ENCODE results near the gene SEC14L1.

SEC14L1 gene

DNA sequence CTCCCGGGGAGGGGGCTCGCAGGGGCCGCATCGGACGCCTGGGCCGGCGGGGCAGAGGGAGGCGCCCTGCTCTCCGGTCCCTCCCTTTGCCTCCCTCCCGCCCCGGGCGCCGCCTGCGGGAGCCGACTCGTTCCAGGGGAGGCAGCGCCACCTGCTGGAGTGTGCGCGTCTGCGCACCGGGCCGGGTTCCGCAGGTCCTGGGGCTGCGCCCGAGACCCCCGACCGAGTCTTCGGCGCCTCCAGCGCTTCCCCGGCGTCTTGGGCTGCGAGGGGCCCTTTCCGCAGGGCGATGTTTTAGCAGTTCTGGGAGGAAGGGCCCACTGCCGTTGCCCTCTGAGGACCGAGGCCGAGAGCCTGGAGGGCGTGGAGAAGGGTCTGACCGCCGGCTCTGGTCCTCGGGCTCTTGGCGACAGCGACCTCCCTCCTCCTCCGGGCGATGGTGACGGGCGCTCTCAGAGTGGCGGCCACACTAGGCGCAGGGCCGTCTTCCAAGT, 106.3 kb downstream of the SEC14L1 start (continued):
- TF ChIP-seq, protein P1, sequence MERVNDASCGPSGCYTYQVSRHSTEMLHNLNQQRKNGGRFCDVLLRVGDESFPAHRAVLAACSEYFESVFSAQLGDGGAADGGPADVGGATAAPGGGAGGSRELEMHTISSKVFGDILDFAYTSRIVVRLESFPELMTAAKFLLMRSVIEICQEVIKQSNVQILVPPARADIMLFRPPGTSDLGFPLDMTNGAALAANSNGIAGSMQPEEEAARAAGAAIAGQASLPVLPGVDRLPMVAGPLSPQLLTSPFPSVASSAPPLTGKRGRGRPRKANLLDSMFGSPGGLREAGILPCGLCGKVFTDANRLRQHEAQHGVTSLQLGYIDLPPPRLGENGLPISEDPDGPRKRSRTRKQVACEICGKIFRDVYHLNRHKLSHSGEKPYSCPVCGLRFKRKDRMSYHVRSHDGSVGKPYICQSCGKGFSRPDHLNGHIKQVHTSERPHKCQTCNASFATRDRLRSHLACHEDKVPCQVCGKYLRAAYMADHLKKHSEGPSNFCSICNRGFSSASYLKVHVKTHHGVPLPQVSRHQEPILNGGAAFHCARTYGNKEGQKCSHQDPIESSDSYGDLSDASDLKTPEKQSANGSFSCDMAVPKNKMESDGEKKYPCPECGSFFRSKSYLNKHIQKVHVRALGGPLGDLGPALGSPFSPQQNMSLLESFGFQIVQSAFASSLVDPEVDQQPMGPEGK (tag by site-specific recombination; IDR thresholded peaks at IDR 0.05): peak; percentile 85
- TF ChIP-seq ZNF785 (tag by site-specific recombination; IDR thresholded peaks at IDR 0.05) (no peak), OSR2 (tag by site-specific recombination; IDR thresholded peaks at IDR 0.05) (no peak), ZSCAN16 (tag by site-specific recombination; IDR thresholded peaks at IDR 0.05) (no peak), ZNF366 (tag by site-specific recombination; conservative IDR thresholded peaks at IDR 0.05) (peak; percentile 57), ZNF473 (tag by site-specific recombination; IDR thresholded peaks at IDR 0.05) (no peak), ZNF747 (tag by site-specific recombination; IDR thresholded peaks at IDR 0.05) (no peak), ZNF274 (IDR thresholded peaks at IDR 0.05; ENCODE audit: low read length) (no peak), ZNF274 (tag by site-specific recombination; IDR thresholded peaks at IDR 0.05; ENCODE audit: borderline replicate concordance) (no peak), KLF7 (tag by site-specific recombination; IDR thresholded peaks at IDR 0.05; ENCODE audit: borderline replicate concordance) (peak; percentile 46; the same call in 1 of the 2 replicates), ZNF830 (tag by site-specific recombination; IDR thresholded peaks at IDR 0.05; ENCODE audit: low read depth) (no peak), ZNF529 (tag by site-specific recombination; IDR thresholded peaks at IDR 0.05; ENCODE audit: insufficient replicate concordance) (no peak), ZNF311 (tag by site-specific recombination; IDR thresholded peaks at IDR 0.05; ENCODE audit: borderline replicate concordance) (no peak), ZNF146 (tag by site-specific recombination; IDR thresholded peaks at IDR 0.05) (no peak), ZNF548 (tag by site-specific recombination; IDR thresholded peaks at IDR 0.05) (no peak), ZNF404 (tag by site-specific recombination; IDR thresholded peaks at IDR 0.05) (no peak), ZBTB1 (tag by site-specific recombination; IDR thresholded peaks at IDR 0.05) (no peak), ZBTB20 (tag by site-specific recombination; IDR thresholded peaks at IDR 0.05) (no peak), ZNF76 (tag by site-specific recombination; IDR thresholded peaks at IDR 0.05; ENCODE audit: borderline replicate concordance, low read depth) (peak; percentile 51; the same call in 1 of the 2 replicates), ZNF510 (tag by site-specific recombination; IDR thresholded peaks at IDR 0.05; ENCODE audit: insufficient replicate concordance) (no peak), FEZF1 (tag by site-specific recombination; IDR thresholded peaks at IDR 0.05) (no peak)
- TF ChIP-seq, protein P2, sequence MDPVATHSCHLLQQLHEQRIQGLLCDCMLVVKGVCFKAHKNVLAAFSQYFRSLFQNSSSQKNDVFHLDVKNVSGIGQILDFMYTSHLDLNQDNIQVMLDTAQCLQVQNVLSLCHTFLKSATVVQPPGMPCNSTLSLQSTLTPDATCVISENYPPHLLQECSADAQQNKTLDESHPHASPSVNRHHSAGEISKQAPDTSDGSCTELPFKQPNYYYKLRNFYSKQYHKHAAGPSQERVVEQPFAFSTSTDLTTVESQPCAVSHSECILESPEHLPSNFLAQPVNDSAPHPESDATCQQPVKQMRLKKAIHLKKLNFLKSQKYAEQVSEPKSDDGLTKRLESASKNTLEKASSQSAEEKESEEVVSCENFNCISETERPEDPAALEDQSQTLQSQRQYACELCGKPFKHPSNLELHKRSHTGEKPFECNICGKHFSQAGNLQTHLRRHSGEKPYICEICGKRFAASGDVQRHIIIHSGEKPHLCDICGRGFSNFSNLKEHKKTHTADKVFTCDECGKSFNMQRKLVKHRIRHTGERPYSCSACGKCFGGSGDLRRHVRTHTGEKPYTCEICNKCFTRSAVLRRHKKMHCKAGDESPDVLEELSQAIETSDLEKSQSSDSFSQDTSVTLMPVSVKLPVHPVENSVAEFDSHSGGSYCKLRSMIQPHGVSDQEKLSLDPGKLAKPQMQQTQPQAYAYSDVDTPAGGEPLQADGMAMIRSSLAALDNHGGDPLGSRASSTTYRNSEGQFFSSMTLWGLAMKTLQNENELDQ (tag by site-specific recombination; IDR thresholded peaks at IDR 0.05; ENCODE audit: low read depth): no peak
- TF ChIP-seq, protein P3, sequence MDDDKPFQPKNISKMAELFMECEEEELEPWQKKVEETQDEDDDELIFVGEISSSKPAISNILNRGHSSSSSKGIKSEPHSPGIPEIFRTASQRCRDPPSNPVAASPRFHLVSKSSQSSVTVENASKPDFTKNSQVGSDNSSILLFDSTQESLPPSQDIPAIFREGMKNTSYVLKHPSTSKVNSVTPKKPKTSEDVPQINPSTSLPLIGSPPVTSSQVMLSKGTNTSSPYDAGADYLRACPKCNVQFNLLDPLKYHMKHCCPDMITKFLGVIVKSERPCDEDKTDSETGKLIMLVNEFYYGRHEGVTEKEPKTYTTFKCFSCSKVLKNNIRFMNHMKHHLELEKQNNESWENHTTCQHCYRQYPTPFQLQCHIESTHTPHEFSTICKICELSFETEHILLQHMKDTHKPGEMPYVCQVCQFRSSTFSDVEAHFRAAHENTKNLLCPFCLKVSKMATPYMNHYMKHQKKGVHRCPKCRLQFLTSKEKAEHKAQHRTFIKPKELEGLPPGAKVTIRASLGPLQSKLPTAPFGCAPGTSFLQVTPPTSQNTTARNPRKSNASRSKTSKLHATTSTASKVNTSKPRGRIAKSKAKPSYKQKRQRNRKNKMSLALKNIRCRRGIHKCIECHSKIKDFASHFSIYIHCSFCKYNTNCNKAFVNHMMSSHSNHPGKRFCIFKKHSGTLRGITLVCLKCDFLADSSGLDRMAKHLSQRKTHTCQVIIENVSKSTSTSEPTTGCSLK (tag by site-specific recombination; IDR thresholded peaks at IDR 0.05): no peak
- TF ChIP-seq, protein P4, sequence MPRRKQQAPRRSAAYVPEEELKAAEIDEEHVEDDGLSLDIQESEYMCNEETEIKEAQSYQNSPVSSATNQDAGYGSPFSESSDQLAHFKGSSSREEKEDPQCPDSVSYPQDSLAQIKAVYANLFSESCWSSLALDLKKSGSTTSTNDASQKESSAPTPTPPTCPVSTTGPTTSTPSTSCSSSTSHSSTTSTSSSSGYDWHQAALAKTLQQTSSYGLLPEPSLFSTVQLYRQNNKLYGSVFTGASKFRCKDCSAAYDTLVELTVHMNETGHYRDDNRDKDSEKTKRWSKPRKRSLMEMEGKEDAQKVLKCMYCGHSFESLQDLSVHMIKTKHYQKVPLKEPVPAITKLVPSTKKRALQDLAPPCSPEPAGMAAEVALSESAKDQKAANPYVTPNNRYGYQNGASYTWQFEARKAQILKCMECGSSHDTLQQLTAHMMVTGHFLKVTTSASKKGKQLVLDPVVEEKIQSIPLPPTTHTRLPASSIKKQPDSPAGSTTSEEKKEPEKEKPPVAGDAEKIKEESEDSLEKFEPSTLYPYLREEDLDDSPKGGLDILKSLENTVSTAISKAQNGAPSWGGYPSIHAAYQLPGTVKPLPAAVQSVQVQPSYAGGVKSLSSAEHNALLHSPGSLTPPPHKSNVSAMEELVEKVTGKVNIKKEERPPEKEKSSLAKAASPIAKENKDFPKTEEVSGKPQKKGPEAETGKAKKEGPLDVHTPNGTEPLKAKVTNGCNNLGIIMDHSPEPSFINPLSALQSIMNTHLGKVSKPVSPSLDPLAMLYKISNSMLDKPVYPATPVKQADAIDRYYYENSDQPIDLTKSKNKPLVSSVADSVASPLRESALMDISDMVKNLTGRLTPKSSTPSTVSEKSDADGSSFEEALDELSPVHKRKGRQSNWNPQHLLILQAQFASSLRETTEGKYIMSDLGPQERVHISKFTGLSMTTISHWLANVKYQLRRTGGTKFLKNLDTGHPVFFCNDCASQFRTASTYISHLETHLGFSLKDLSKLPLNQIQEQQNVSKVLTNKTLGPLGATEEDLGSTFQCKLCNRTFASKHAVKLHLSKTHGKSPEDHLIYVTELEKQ (tag by site-specific recombination; IDR thresholded peaks at IDR 0.05; ENCODE audit: borderline replicate concordance): no peak
- TF ChIP-seq, protein P5, sequence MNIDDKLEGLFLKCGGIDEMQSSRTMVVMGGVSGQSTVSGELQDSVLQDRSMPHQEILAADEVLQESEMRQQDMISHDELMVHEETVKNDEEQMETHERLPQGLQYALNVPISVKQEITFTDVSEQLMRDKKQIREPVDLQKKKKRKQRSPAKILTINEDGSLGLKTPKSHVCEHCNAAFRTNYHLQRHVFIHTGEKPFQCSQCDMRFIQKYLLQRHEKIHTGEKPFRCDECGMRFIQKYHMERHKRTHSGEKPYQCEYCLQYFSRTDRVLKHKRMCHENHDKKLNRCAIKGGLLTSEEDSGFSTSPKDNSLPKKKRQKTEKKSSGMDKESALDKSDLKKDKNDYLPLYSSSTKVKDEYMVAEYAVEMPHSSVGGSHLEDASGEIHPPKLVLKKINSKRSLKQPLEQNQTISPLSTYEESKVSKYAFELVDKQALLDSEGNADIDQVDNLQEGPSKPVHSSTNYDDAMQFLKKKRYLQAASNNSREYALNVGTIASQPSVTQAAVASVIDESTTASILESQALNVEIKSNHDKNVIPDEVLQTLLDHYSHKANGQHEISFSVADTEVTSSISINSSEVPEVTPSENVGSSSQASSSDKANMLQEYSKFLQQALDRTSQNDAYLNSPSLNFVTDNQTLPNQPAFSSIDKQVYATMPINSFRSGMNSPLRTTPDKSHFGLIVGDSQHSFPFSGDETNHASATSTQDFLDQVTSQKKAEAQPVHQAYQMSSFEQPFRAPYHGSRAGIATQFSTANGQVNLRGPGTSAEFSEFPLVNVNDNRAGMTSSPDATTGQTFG (tag by site-specific recombination; IDR thresholded peaks at IDR 0.05; ENCODE audit: borderline replicate concordance): no peak
- TF ChIP-seq, protein P6, sequence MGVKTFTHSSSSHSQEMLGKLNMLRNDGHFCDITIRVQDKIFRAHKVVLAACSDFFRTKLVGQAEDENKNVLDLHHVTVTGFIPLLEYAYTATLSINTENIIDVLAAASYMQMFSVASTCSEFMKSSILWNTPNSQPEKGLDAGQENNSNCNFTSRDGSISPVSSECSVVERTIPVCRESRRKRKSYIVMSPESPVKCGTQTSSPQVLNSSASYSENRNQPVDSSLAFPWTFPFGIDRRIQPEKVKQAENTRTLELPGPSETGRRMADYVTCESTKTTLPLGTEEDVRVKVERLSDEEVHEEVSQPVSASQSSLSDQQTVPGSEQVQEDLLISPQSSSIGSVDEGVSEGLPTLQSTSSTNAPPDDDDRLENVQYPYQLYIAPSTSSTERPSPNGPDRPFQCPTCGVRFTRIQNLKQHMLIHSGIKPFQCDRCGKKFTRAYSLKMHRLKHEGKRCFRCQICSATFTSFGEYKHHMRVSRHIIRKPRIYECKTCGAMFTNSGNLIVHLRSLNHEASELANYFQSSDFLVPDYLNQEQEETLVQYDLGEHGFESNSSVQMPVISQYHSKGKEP (tag by site-specific recombination; IDR thresholded peaks at IDR 0.05): no peak
